ENCODE data around the gene BTBD9. TPM values are rescaled to one million over a fixed set of nuclear protein-coding genes. Genes with fewer than 3 reads are reported as not detected.

The BTBD9 gene
- total and polyA plus RNA-seq, 2 experiments from 2014 or later: 13.0 to 17.0 TPM

- H2AFZ ChIP-seq: no peak overlapping the region
- H3K27me3 ChIP-seq: no peaks in the 10 kb centered on the region
- no peak for DNase-seq (ENCODE audit: low spot score)
- H3K79me2 ChIP-seq: no peaks in the 10 kb centered on the region
- no peaks in the 10 kb centered on the region for H3K9me2 ChIP-seq (replicated peaks; ENCODE audit: insufficient read depth)
- no peaks in the 10 kb centered on the region for H3K36me3 ChIP-seq (replicated peaks; ENCODE audit: insufficient read depth, low read depth)
- WGBS (ENCODE audit: low lambda C conversion rate, missing lambda C conversion rate): 95% methylated on average over 5 of the region's 5 CpGs
- H3K27ac ChIP-seq: no peak overlapping the region
- no peaks in the 10 kb centered on the region for H4K20me1 ChIP-seq (ENCODE audit: insufficient read depth, poor library complexity, severe bottlenecking)
- no peak overlapping the region for H3K4me3 ChIP-seq
- H3K9me3 ChIP-seq (ENCODE audit: low read depth): no peaks in the 10 kb centered on the region
- no peak for TF ChIP-seq CTCF (IDR thresholded peaks at IDR 0.05; ENCODE audit: poor library complexity)
- TF ChIP-seq EZH2phosphoT487 (IDR thresholded peaks at IDR 0.05; ENCODE audit: low read depth, severe bottlenecking, unreplicated experiment): no peak
- TF ChIP-seq EZH2 (IDR thresholded peaks at IDR 0.05; ENCODE audit: borderline replicate concordance): no peak
- H3K4me1 ChIP-seq (ENCODE audit: insufficient read depth): no peaks in the 10 kb centered on the region
- no peak overlapping the region for H3K4me2 ChIP-seq
Measured at GRCh38 chr6:38195113-38195635, 444.6 kb downstream of the BTBD9 start.

DNA sequence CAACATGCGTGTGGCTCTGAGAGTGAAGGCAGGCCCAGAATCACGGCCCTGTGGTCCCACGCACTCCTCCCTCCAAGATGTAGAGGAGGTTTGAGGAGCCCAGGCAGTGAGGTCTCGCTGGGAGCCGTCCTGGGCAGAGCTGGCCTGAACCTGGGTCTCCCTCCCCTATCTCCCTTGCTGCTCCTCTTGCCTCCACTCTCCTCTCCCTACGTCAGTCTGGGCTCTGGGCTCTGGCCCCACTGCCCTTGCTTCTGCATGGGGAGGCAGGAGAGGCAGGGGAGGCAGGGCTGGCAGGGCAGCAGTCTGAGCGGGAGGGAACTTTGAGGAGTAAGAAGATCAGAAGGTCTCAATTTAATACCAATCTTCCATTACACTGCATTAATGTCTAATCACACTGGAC, 445.1 kb downstream of the BTBD9 start:
- 92% methylated on average over 7 of the region's 7 CpGs for WGBS (ENCODE audit: low lambda C conversion rate, missing lambda C conversion rate)

GRCh38 chr6:38194282-38194572, 445.5 kb downstream of the BTBD9 start:
- TF ChIP-seq EZH2 (IDR thresholded peaks at IDR 0.05; ENCODE audit: borderline replicate concordance) (no peak), EZH2phosphoT487 (IDR thresholded peaks at IDR 0.05; ENCODE audit: low read depth, severe bottlenecking, unreplicated experiment) (no peak), CTCF (IDR thresholded peaks at IDR 0.05; ENCODE audit: poor library complexity) (no peak)
- Histone ChIP-seq H3K4me2 (no peak overlapping the region), H3K27ac (no peak overlapping the region), H4K20me1 (ENCODE audit: insufficient read depth, poor library complexity, severe bottlenecking) (no peaks in the 10 kb centered on the region), H3K27me3 (no peaks in the 10 kb centered on the region), H3K9me2 (replicated peaks; ENCODE audit: insufficient read depth) (no peaks in the 10 kb centered on the region), H3K79me2 (no peaks in the 10 kb centered on the region), H2AFZ (no peak overlapping the region), H3K4me3 (no peak overlapping the region), H3K36me3 (replicated peaks; ENCODE audit: insufficient read depth, low read depth) (no peaks in the 10 kb centered on the region), H3K4me1 (ENCODE audit: insufficient read depth) (no peaks in the 10 kb centered on the region), H3K9me3 (ENCODE audit: low read depth) (no peaks in the 10 kb centered on the region)
- DNase-seq (ENCODE audit: low spot score): no peak
- 97% methylated on average over 2 of the region's 2 CpGs for WGBS (ENCODE audit: low lambda C conversion rate, missing lambda C conversion rate)

More for the DNA sequence above, 445.1 kb downstream of the BTBD9 start:
- H3K4me1 ChIP-seq (ENCODE audit: insufficient read depth): no peaks in the 10 kb centered on the region
- no peaks in the 10 kb centered on the region for H3K9me3 ChIP-seq (ENCODE audit: low read depth)
- no peak for TF ChIP-seq EZH2 (IDR thresholded peaks at IDR 0.05; ENCODE audit: borderline replicate concordance)
- TF ChIP-seq CTCF (IDR thresholded peaks at IDR 0.05; ENCODE audit: poor library complexity): no peak
- no peak for TF ChIP-seq EZH2phosphoT487 (IDR thresholded peaks at IDR 0.05; ENCODE audit: low read depth, severe bottlenecking, unreplicated experiment)
- no peak overlapping the region for H3K27ac ChIP-seq
- no peak overlapping the region for H2AFZ ChIP-seq
- H3K4me2 ChIP-seq: no peak overlapping the region
- DNase-seq (ENCODE audit: low spot score): no peak
- no peaks in the 10 kb centered on the region for H3K36me3 ChIP-seq (replicated peaks; ENCODE audit: insufficient read depth, low read depth)
- H3K9me2 ChIP-seq (replicated peaks; ENCODE audit: insufficient read depth): no peaks in the 10 kb centered on the region
- H3K79me2 ChIP-seq: no peaks in the 10 kb centered on the region
- no peaks in the 10 kb centered on the region for H3K27me3 ChIP-seq
- H4K20me1 ChIP-seq (ENCODE audit: insufficient read depth, poor library complexity, severe bottlenecking): no peaks in the 10 kb centered on the region
- H3K4me3 ChIP-seq: no peak overlapping the region

Measured in hepatocyte (in vitro differentiated cells).